NT2/D1 (cell line): ENCODE data around the gene UNC5B.

Experiments
- SUZ12 ChIP-seq: IDR thresholded peaks from 2 replicates; pipeline ENCODE4 v1.6.1; 2011; ENCODE audit not compliant: insufficient read length, insufficient read depth; ENCODE audit errors: extremely low read depth
- YY1 ChIP-seq: IDR thresholded peaks from 2 replicates; pipeline ENCODE4 v1.6.1; 2011; ENCODE audit not compliant: insufficient read length, insufficient read depth

GRCh38 chr10:71326464-71326881 is 114.1 kb downstream of the UNC5B start:
- TF ChIP-seq SUZ12 (no peak), YY1 (no peak)
